NT2/D1 (cell line): ENCODE measurements around the gene RBMS3.

Experiments used
- DNase-seq: peaks from one replicate; pipeline ENCODE4 v3.0.0-alpha.2; 2011; ENCODE audit warnings: low read depth, low spot score
- H3K27me3 ChIP-seq: 2 replicates; pipeline ENCODE4 v1.6.0; 2011; ENCODE audit warnings: mild to moderate bottlenecking; ENCODE audit not compliant: insufficient read length, insufficient read depth
- H3K36me3 ChIP-seq: 2 replicates; pipeline ENCODE4 v1.6.1; 2011; ENCODE audit warnings: mild to moderate bottlenecking, low read length, mixed read lengths; ENCODE audit not compliant: insufficient read depth, insufficient read length
- H3K4me1 ChIP-seq: 2 replicates; pipeline ENCODE4 v1.5.1; 2011; ENCODE audit not compliant: insufficient read depth, insufficient read length
- H3K4me3 ChIP-seq: 2 replicates; pipeline ENCODE4 v1.5.1; 2011; ENCODE audit warnings: low read depth; ENCODE audit not compliant: insufficient read length
- H3K9ac ChIP-seq: 2 replicates; pipeline ENCODE4 v1.6.0; 2011; ENCODE audit warnings: low read depth; ENCODE audit not compliant: insufficient read length
- H3K9me3 ChIP-seq: 2 replicates; pipeline ENCODE4 v1.5.1; 2011; ENCODE audit warnings: mild to moderate bottlenecking, low read length; ENCODE audit not compliant: insufficient read depth
- SUZ12 ChIP-seq: IDR thresholded peaks from 2 replicates; pipeline ENCODE4 v1.6.1; 2011; ENCODE audit not compliant: insufficient read length, insufficient read depth; ENCODE audit errors: extremely low read depth
- YY1 ChIP-seq: IDR thresholded peaks from 2 replicates; pipeline ENCODE4 v1.6.1; 2011; ENCODE audit not compliant: insufficient read length, insufficient read depth
- ZNF274 ChIP-seq: IDR thresholded peaks from 2 replicates; pipeline ENCODE4 v1.6.1; 2011; ENCODE audit warnings: mild to moderate bottlenecking, low read depth, low read length

Gene RBMS3

DNA sequence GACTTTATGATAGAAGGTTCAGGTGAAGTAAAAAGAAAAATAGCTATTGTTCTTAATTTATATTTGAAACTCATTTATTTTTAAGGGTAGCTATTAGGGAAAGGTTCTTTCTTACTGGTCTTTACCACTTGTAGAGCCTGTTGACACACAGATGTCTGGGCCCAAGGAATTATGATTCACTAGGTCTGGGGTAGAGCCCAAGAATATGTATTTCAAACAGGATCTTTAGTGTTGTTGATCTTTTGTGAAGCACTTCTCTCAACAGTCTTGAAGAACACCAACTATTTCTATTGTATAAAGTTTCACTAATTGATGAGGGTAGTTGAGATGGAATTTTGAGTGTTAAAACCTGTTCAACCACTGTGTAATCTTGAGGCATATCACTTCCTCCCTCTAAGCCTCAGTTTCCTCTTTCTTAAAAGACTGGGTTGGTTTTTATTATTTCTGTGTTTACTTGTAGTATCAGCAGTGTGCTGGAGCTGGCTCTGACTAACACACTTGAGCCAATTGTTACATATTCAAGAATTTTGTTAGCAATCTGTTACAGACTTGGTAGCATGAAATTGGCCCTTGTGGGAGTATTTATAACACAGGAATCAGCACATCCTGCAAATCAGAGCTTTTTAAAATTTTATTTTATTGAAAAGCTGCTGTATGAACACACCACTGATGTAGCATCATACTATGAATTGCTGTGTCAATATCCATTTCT is 155.9 kb downstream of the RBMS3 start:
- H3K4me3 ChIP-seq = no peak overlapping the region
- DNase-seq = no peak
- no peaks in the 10 kb centered on the region for H3K36me3 ChIP-seq
- H3K4me1 ChIP-seq = no peaks in the 10 kb centered on the region
- no peaks in the 10 kb centered on the region for H3K27me3 ChIP-seq
- H3K9ac ChIP-seq = no peak overlapping the region
- TF ChIP-seq ZNF274 (no peak), YY1 (no peak), SUZ12 (no peak)
- H3K9me3 ChIP-seq = no peaks in the 10 kb centered on the region

DNA sequence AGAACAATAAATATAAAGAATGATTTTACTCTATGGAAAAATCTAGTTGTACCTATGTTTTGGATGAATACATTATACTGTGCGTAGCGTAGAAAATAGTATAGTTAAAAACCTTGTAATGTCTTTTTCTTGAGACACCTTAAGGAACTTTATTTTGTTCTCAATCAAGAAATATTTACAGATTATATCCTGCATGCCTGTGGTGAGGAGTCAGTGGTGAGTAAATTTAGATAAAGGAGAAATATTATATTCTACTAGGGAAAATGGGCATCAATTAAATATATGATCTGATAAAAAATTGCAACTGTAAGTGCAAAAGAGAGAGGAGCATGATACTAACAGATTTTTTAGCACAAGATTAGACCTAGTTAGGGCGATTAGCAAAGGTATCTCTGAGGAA is 157.7 kb downstream of the RBMS3 start:
- Histone ChIP-seq H3K27me3 (no peaks in the 10 kb centered on the region), H3K36me3 (no peaks in the 10 kb centered on the region), H3K9me3 (no peaks in the 10 kb centered on the region), H3K4me1 (no peaks in the 10 kb centered on the region), H3K4me3 (no peak overlapping the region), H3K9ac (no peak overlapping the region)
- no peak for DNase-seq
- TF ChIP-seq YY1 (no peak), ZNF274 (no peak), SUZ12 (no peak)

DNA sequence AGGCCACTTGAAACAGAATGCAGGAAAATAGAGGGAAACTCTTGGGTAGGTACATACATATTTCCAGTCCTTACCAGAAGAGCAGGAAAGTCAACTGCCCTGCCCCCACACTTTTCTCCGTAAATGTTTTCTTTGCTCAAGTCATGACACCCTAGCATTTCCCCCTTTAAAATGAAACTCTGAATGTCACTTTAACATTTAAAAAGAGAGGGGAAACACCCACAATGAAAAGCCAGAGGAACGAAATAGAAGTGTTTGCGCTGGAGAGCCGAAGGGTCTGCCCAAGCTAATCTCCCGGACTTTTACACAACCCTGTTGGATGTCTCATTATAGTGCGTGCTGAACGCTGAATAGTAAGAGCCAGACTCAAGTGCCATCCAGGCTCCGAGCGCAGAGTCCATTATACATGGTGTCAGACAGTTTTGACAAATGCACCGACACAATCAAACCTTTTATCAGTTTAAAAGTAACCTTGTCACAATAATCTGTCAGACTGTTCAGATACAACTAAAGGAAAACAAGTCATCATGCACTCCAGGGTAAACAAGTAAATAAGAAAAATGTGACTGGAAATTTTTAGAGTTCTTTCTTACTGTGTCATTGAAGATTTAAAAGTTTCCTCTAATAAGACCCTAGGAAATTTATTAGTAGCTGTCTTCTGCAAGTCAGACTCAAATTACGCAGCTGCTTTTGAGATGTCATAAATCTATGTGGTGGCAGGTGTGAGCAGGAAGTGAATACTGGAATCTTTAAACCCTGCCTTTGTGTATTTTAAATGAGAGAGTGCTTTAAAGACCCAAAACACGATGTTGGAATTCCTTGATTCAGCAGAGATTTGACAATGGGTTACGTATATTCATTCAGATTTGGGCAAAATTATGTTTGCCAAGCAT is 159.8 kb downstream of the RBMS3 start:
- no peak overlapping the region for H3K9ac ChIP-seq
- no peak overlapping the region for H3K4me3 ChIP-seq
- H3K9me3 ChIP-seq = no peaks in the 10 kb centered on the region
- H3K27me3 ChIP-seq = no peaks in the 10 kb centered on the region
- no peaks in the 10 kb centered on the region for H3K36me3 ChIP-seq
- no peak for DNase-seq
- TF ChIP-seq ZNF274 = no peak
- no peak for TF ChIP-seq SUZ12
- no peak for TF ChIP-seq YY1
- H3K4me1 ChIP-seq = no peaks in the 10 kb centered on the region

DNA sequence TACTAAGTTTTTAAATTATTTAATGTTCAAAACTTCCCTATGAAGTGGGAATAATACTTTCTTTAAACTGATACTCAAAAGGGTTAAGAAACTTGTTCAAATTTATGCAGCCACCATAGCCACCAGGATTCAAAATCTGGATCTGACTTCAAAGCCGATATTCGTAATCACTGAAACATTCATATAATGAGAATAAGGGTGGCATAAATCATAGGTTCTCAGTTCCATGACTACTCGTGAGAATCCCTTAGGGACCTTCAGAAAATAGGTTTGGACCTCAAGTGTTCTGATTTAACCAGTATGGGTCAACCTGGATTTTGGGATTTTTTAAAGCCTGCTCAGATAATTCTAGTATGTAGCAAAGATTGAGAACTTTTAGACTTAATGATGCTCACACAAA is 160.6 kb downstream of the RBMS3 start:
- TF ChIP-seq YY1 = no peak
- no peak for TF ChIP-seq ZNF274
- TF ChIP-seq SUZ12 = no peak
- no peak for DNase-seq
- H3K36me3 ChIP-seq = no peaks in the 10 kb centered on the region
- no peak overlapping the region for H3K9ac ChIP-seq
- no peaks in the 10 kb centered on the region for H3K27me3 ChIP-seq
- H3K9me3 ChIP-seq = no peaks in the 10 kb centered on the region
- H3K4me1 ChIP-seq = no peaks in the 10 kb centered on the region
- no peak overlapping the region for H3K4me3 ChIP-seq

DNA sequence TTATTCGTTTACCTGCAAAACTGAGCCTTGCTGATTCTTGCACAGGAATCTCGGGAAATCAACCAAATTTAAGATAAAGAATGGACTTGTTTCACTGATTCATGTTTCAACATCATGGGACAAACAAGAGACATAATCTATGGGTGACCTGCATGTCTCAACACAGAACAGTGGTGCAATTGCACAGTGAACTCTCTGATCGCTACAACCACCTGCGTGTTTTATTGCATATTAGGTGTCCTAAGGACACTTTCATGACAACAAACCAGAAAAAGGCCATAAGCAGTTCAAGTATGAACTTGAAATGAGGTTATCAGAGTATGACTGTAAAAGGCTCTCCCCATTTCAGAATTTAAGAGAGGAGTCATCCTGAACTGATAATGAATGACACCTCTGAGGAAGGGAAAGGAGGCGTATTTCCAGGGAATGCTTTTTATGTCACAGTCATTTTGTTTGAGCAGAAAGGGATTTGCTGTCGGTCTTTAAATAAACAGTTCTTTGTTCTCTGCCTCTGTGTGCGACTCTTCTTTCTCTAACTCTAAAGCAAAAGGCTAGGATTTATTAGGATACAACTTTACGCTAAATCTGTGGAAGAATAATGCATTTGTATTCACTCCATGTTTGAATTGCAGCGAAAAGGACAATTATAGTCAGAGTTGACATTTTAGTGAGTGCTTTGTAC is 167.2 kb downstream of the RBMS3 start:
- Histone ChIP-seq H3K36me3 (no peaks in the 10 kb centered on the region), H3K9ac (no peak overlapping the region), H3K9me3 (no peaks in the 10 kb centered on the region), H3K27me3 (no peaks in the 10 kb centered on the region), H3K4me3 (no peak overlapping the region), H3K4me1 (no peaks in the 10 kb centered on the region)
- TF ChIP-seq SUZ12 (no peak), ZNF274 (no peak), YY1 (no peak)
- no peak for DNase-seq

DNA sequence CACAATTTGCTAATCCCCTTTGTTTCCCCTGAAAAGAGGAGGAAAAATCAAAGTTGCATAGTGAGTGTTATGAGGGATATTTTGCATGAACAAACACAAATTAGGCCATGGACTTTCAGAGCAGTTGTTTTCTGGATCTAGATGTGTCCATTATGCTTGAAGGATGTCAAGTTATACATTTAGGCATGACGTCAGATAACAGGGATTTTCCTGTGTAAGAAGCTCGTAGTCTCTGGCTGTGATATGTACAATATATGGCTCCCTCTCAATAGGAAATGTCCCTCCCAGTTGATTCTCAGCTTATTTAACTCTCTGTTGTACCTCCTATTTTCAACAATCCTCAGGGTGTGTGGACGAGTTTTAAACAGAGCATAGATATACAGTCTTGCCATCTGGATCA is 171.0 kb downstream of the RBMS3 start:
- TF ChIP-seq YY1 (no peak), ZNF274 (no peak), SUZ12 (no peak)
- no peak overlapping the region for H3K9ac ChIP-seq

DNA sequence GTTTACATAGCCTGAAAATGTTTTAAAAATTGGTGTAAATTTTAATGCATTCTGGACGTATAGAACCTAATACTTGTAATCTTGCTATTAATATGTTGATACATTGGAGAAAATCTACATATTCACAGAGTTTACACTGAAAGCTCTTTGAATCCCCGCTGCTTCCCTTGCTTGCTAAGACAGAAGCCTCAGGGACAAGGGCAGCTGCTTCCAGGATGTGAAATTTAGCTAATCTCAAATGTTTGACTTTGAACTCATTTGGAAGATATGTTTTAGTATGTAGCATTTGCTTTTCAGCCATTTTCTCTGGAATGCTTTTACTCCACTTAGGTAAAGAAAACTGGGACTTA is 172.0 kb downstream of the RBMS3 start:
- Histone ChIP-seq H3K9me3 (no peaks in the 10 kb centered on the region), H3K36me3 (no peaks in the 10 kb centered on the region), H3K4me3 (no peak overlapping the region), H3K4me1 (no peaks in the 10 kb centered on the region), H3K27me3 (no peaks in the 10 kb centered on the region), H3K9ac (no peak overlapping the region)
- TF ChIP-seq YY1 = no peak
- no peak for TF ChIP-seq ZNF274
- TF ChIP-seq SUZ12 = no peak
- DNase-seq = no peak

More for the DNA sequence above, 171.0 kb downstream of the RBMS3 start:
- H3K27me3 ChIP-seq = no peaks in the 10 kb centered on the region
- no peak overlapping the region for H3K4me3 ChIP-seq
- H3K9me3 ChIP-seq = no peaks in the 10 kb centered on the region
- no peaks in the 10 kb centered on the region for H3K36me3 ChIP-seq
- no peaks in the 10 kb centered on the region for H3K4me1 ChIP-seq
- no peak for DNase-seq
